Measurements from ENCODE around the gene FAIM. TPM values are rescaled to one million over a fixed set of nuclear protein-coding genes. Genes with fewer than 3 reads are reported as not detected.
"Not testable (repeated sequence)": the region's sequence is repeated elsewhere in the genome, so short reads cannot be mapped to it uniquely, and the experiment has no call there.

FAIM gene
- total and polyA plus RNA-seq, 2 experiments from 2014 or later: 12.6 to 21.8 TPM

- H3K9ac ChIP-seq: no peak overlapping the region
- DNase-seq: no peak
- no peaks in the 10 kb centered on the region for H3F3A ChIP-seq (ENCODE audit: insufficient read depth)
- no peaks in the 10 kb centered on the region for H3K79me2 ChIP-seq (ENCODE audit: insufficient read depth)
- TF ChIP-seq EZH2phosphoT487 (IDR thresholded peaks at IDR 0.05; ENCODE audit: insufficient read depth, low read depth) (no peak), EZH2 (IDR thresholded peaks at IDR 0.05; ENCODE audit: insufficient read depth, poor library complexity, severe bottlenecking) (no peak)
- H3K4me1 ChIP-seq (ENCODE audit: insufficient read depth): no peaks in the 10 kb centered on the region
- H3K36me3 ChIP-seq (ENCODE audit: low read depth): no peaks in the 10 kb centered on the region
- H3K27ac ChIP-seq: no peak overlapping the region
- no peak overlapping the region for H3K4me3 ChIP-seq
- H3K9me2 ChIP-seq (ENCODE audit: insufficient read depth): no peaks in the 10 kb centered on the region
- H3K4me2 ChIP-seq (ENCODE audit: unreplicated experiment): no peak overlapping the region
- in situ Hi-C loops (cut with MboI): no loop called here
- no peaks in the 10 kb centered on the region for H4K20me1 ChIP-seq (ENCODE audit: insufficient read depth)
- no peaks in the 10 kb centered on the region for H3K9me3 ChIP-seq (ENCODE audit: low read depth)
- no peaks in the 10 kb centered on the region for H3K27me3 ChIP-seq (replicated peaks; ENCODE audit: insufficient read depth)
- no peak overlapping the region for H2AFZ ChIP-seq
These were observed 41.2 kb upstream of the FAIM start for GRCh38 chr3:138567403-138567802.

GRCh38 chr3:138569090-138569489, 39.5 kb upstream of the FAIM start:
- no peak for DNase-seq

GRCh38 chr3:138569624-138570023, 38.9 kb upstream of the FAIM start:
- H3K4me3 ChIP-seq; H3K79me2 ChIP-seq (ENCODE audit: insufficient read depth); H3K27ac ChIP-seq; H3K4me2 ChIP-seq (ENCODE audit: unreplicated experiment); H3K36me3 ChIP-seq (ENCODE audit: low read depth); H3K9me3 ChIP-seq (ENCODE audit: low read depth); in situ Hi-C loops (cut with MboI); H4K20me1 ChIP-seq (ENCODE audit: insufficient read depth); H3K27me3 ChIP-seq (replicated peaks; ENCODE audit: insufficient read depth); H2AFZ ChIP-seq; DNase-seq; H3F3A ChIP-seq (ENCODE audit: insufficient read depth); H3K9ac ChIP-seq; H3K4me1 ChIP-seq (ENCODE audit: insufficient read depth); H3K9me2 ChIP-seq (ENCODE audit: insufficient read depth): not testable (repeated sequence)
- WGBS, 2 experiments (ENCODE audit: low coverage in 1 of 2, low lambda C conversion rate in 2 of 2, missing lambda C conversion rate in 2 of 2): 94 to 96% methylated on average over 8 of the region's 8 CpGs

More at GRCh38 chr3:138569090-138569489, 39.5 kb upstream of the FAIM start:
- Histone ChIP-seq H3F3A (ENCODE audit: insufficient read depth) (no peaks in the 10 kb centered on the region), H3K9me2 (ENCODE audit: insufficient read depth) (no peaks in the 10 kb centered on the region), H3K4me2 (ENCODE audit: unreplicated experiment) (no peak overlapping the region), H3K9me3 (ENCODE audit: low read depth) (no peaks in the 10 kb centered on the region), H3K4me1 (ENCODE audit: insufficient read depth) (no peaks in the 10 kb centered on the region), H3K79me2 (ENCODE audit: insufficient read depth) (no peaks in the 10 kb centered on the region), H2AFZ (no peak overlapping the region), H3K9ac (no peak overlapping the region), H4K20me1 (ENCODE audit: insufficient read depth) (no peaks in the 10 kb centered on the region), H3K27me3 (replicated peaks; ENCODE audit: insufficient read depth) (no peaks in the 10 kb centered on the region), H3K27ac (no peak overlapping the region), H3K4me3 (no peak overlapping the region), H3K36me3 (ENCODE audit: low read depth) (no peaks in the 10 kb centered on the region; the same call in 1 of the 2 replicates)
- 77 to 78% methylated on average over 2 of the region's 2 CpGs for WGBS, 2 experiments (ENCODE audit: low coverage in 1 of 2, low lambda C conversion rate in 2 of 2, missing lambda C conversion rate in 2 of 2)
- in situ Hi-C loops (cut with MboI): no loop called here
- TF ChIP-seq EZH2phosphoT487 (IDR thresholded peaks at IDR 0.05; ENCODE audit: insufficient read depth, low read depth) (no peak), EZH2 (IDR thresholded peaks at IDR 0.05; ENCODE audit: insufficient read depth, poor library complexity, severe bottlenecking) (no peak)

GRCh38 chr3:138573138-138573537, 35.4 kb upstream of the FAIM start:
- Histone ChIP-seq H3F3A (ENCODE audit: insufficient read depth) (no peaks in the 10 kb centered on the region), H3K4me2 (ENCODE audit: unreplicated experiment) (no peak overlapping the region), H3K27ac (no peak overlapping the region), H3K4me3 (no peak overlapping the region), H4K20me1 (ENCODE audit: insufficient read depth) (no peaks in the 10 kb centered on the region), H3K36me3 (ENCODE audit: low read depth) (no peaks in the 10 kb centered on the region; the same call in 1 of the 2 replicates), H2AFZ (no peak overlapping the region), H3K9me3 (ENCODE audit: low read depth) (no peaks in the 10 kb centered on the region), H3K79me2 (ENCODE audit: insufficient read depth) (no peaks in the 10 kb centered on the region), H3K9ac (no peak overlapping the region), H3K4me1 (ENCODE audit: insufficient read depth) (no peaks in the 10 kb centered on the region), H3K27me3 (replicated peaks; ENCODE audit: insufficient read depth) (no peaks in the 10 kb centered on the region), H3K9me2 (ENCODE audit: insufficient read depth) (no peaks in the 10 kb centered on the region)
- WGBS, 2 experiments (ENCODE audit: low coverage in 1 of 2, low lambda C conversion rate in 2 of 2, missing lambda C conversion rate in 2 of 2): 90 to 93% methylated on average over 1 of the region's 1 CpG
- TF ChIP-seq EZH2 (IDR thresholded peaks at IDR 0.05; ENCODE audit: insufficient read depth, poor library complexity, severe bottlenecking) (no peak), EZH2phosphoT487 (IDR thresholded peaks at IDR 0.05; ENCODE audit: insufficient read depth, low read depth) (no peak)
- no peak for DNase-seq
- in situ Hi-C loops (cut with MboI): no loop called here

GRCh38 chr3:138578141-138578540, 30.4 kb upstream of the FAIM start:
- WGBS, 2 experiments (ENCODE audit: low coverage in 1 of 2, low lambda C conversion rate in 2 of 2, missing lambda C conversion rate in 2 of 2): 77 to 83% methylated on average over 4 of the region's 4 CpGs
- H3K27ac ChIP-seq: no peak overlapping the region
- no peaks in the 10 kb centered on the region for H3K9me3 ChIP-seq (ENCODE audit: low read depth)
- no peak overlapping the region for H3K4me2 ChIP-seq (ENCODE audit: unreplicated experiment)
- no peaks in the 10 kb centered on the region for H3K79me2 ChIP-seq (ENCODE audit: insufficient read depth)
- H2AFZ ChIP-seq: no peak overlapping the region
- no peak for DNase-seq
- no peaks in the 10 kb centered on the region for H4K20me1 ChIP-seq (ENCODE audit: insufficient read depth)
- no peaks in the 10 kb centered on the region for H3K27me3 ChIP-seq (replicated peaks; ENCODE audit: insufficient read depth)
- no peaks in the 10 kb centered on the region; the same call in 1 of the 2 replicates for H3K36me3 ChIP-seq (ENCODE audit: low read depth)
- H3K9ac ChIP-seq: no peak overlapping the region
- no peaks in the 10 kb centered on the region for H3F3A ChIP-seq (ENCODE audit: insufficient read depth)
- no peak overlapping the region for H3K4me3 ChIP-seq
- H3K4me1 ChIP-seq (ENCODE audit: insufficient read depth): no peaks in the 10 kb centered on the region
- no peaks in the 10 kb centered on the region for H3K9me2 ChIP-seq (ENCODE audit: insufficient read depth)
- TF ChIP-seq EZH2phosphoT487 (IDR thresholded peaks at IDR 0.05; ENCODE audit: insufficient read depth, low read depth) (no peak), EZH2 (IDR thresholded peaks at IDR 0.05; ENCODE audit: insufficient read depth, poor library complexity, severe bottlenecking) (no peak)
- in situ Hi-C loops (cut with MboI): no loop called here

Measured in GM23248 (cell line).